ENCODE results near the gene SRXN1.
A peak's percentile ranks its signal among the peaks of the same experiment; 100 is the strongest.

SRXN1 gene

GRCh38 chr20:675033-675452, 22.0 kb upstream of the SRXN1 start:
- peak; percentile 49 for DNase-seq

- DNase-seq: no peak
Observed at GRCh38 chr20:673603-674001, 20.6 kb upstream of the SRXN1 start.

DNA sequence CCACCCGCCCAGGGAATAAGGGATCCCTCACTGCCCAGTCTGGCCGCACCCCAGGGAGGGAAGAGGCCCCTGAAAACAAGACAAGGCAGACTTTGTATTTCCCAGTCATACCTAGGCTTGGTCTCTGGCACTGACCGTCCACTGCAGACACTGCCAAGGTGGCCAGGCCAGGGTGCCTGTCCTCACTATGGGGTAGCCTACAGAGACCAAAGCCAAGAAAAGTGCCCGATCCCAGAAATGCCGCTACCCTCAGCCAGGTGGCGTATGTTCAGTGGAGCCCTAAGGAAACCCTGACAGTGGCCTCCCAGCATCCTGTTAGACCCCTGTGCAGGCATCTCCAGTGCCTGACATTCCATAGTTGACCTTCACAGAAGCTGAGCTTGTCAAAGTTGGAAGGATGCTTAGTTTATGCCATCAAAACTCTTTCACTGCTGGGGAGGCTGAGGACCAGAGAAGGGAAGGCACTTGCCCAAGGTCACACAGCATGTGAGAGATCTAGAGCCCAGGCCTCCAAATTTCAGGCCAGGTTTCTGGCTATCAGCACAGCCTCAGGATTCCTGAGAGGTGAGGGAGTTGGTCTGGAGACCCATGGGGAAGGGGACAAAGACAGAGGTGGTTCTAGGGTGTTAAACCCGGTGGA, 20.1 kb upstream of the SRXN1 start:
- DNase-seq: peak; percentile 65

GRCh38 chr20:671252-672030, 18.4 kb upstream of the SRXN1 start:
- no peak for DNase-seq

- peak; percentile 39 for DNase-seq
Observed at GRCh38 chr20:669573-669972, 16.6 kb upstream of the SRXN1 start.

DNA sequence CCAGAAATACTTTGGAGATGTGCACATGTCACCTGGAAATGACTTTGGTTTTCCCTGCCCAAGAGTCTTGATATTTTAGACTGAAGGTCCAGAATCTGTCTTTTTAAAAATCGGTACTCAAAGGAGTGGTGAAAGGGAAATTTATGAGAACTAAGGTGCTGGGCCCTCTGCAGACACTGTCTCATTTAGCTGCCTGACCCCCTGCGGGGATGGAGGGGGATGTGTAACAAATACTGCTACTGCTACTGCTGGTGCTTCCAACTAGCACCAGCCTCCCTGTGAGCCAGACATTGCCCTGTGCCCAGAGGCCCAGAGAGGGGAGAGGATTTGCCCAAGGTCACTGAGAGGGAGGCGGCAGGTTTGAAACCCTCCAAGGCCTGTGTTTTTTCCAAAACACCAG, 15.6 kb upstream of the SRXN1 start:
- DNase-seq: no peak

- no peak for DNase-seq
Observed at GRCh38 chr20:668050-668449, 15.1 kb upstream of the SRXN1 start.

- DNase-seq: peak; percentile 52
Observed at GRCh38 chr20:667351-668034, 14.5 kb upstream of the SRXN1 start.

GRCh38 chr20:666877-667276, 13.9 kb upstream of the SRXN1 start:
- DNase-seq: no peak

DNA sequence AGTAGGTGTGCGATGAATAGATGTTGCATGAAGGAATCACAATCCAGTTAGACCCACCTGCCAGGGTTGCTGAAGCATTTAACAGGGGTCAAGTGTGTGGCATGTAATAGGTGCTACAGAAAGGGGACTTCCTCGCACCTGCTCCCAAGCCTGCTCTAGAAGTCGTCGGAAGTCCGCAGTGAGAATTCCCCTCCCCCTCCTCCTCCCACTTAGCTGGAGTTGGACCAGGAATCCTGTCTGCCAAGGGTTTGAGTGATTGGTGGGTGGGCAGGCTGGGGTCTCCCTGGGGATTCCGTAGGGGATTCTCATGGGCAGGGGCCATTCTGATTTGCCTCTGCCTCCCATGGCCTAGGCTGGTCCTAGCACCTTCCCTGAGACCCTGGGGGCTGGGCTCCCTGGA, 12.3 kb upstream of the SRXN1 start:
- DNase-seq: no peak

DNA sequence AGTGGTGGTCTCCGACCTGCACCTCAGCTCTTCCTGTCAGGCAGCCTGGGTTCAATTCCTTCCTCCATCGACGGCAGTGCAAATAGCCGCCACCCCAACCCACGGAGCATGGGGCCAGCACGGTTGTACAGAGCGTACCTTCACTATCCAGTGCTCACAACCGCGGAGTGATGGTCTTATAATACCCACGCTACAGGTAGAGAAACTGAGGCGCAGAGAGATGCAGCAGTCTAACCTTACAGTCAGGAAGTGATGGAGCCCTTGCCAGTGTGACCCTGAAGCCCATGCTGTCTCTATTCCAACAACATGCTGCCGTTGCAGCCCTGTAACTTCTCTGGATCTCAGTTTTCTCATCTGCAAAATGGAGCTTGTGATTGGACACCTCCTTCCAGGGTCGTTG, 11.6 kb upstream of the SRXN1 start:
- no peak for DNase-seq

- DNase-seq: no peak
Observed at GRCh38 chr20:664151-664550, 11.2 kb upstream of the SRXN1 start.

- DNase-seq: peak; percentile 70
Observed at GRCh38 chr20:663315-664090, 10.5 kb upstream of the SRXN1 start.

DNA sequence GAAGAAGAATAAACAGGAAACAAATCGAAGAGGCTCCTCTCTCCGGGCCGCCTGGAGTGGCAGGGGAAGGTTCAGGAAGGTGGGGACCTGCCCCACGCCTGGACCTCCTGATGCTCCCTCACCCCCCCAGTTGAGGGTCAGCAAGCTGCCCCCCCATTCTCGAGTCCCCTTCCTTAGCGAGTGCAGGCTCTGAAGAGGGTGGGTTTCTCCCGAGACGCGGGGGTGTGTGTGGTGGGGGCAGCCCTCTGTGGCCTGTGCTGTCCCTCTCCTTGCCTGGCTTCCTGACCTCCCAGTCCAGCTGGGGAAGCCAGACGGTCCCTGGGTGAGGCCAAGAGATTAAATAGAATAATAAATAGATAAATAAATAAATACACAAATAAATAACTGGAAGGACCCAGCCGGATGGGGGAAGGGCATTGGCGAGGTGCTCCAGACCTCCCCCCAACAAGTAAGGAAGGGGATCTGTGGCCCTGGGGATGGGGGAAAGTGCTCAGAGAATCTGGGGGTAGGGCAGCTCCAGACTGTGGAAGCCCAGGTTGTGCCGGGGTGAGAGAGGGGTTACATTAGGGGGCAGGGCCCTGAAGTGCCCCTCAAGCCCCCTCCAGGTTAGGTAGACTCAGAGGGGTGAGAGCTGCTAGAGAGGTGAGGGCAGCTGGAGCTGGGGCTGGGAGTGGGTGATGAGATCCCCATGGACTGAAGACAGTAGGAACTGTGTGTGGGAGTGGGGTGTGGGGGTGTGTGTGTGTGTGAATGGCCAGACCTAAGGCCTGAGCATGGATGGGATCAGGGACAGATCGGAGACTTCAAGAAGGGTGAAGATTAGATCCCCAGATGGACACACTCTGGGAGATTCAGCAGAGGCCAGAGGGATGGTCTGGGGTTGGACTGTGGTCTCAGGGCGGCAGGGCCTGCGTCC, 9.5 kb upstream of the SRXN1 start:
- no peak for DNase-seq

GRCh38 chr20:661474-662270, 8.7 kb upstream of the SRXN1 start:
- peak; percentile 48 for DNase-seq

DNA sequence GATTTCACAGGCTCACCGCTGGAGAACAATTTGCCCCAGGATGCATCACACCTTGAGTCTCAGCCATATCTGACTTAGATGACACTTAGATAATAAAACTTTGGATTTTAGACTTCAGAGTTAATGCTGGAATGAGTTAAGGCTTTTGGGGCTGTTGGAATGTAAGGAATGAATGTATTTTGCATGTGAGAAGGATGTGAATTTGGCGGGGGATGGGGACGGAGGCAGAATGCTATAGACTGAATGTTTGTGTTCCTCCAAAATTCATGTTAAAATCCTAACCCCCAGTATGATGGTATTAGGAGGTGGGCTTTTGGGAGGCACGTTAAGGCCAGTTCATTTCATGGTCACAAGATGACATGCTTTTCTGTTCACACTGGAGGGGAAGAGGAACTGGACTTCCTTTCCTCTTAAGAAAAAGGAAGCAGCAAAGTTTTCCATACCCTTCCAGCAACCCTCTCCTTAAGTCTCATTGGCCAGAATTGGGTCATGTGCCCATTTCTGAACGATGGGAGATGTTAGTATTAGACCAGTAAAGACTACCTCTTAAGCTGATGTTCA, 5.8 kb upstream of the SRXN1 start:
- no peak for DNase-seq

GRCh38 chr20:658202-658601, 5.2 kb upstream of the SRXN1 start:
- DNase-seq: no peak

- DNase-seq: no peak
Observed at GRCh38 chr20:655726-656624, 3.0 kb upstream of the SRXN1 start.

GRCh38 chr20:654417-654750, 1.4 kb upstream of the SRXN1 start:
- DNase-seq: no peak
